Panc1 (cell line): Measurements from ENCODE around the gene AURKB.

ENCODE experiments used
- CTCF ChIP-seq: fragments of 450-650 bp; IDR thresholded peaks from 2 replicates; pipeline ENCODE4 v1.5.1; 2017; ENCODE audit warnings: mild to moderate bottlenecking
- POLR2AphosphoS5 ChIP-seq: IDR thresholded peaks from 2 replicates; pipeline ENCODE4 v1.6.1; 2012; ENCODE audit warnings: mild to moderate bottlenecking, low read depth, low read length, moderate library complexity
- REST ChIP-seq, 2 experiments: IDR thresholded peaks; 2 replicates each; pipeline ENCODE4 v1.6.1; 2011 to 2012; ENCODE audit warnings: low read depth in 2 of 2, control low read depth in 1 of 2, low read length in 1 of 2, mild to moderate bottlenecking in 1 of 2, moderate library complexity in 1 of 2; ENCODE audit not compliant: insufficient read depth in 1 of 2
- SIN3A ChIP-seq: IDR thresholded peaks from 2 replicates; pipeline ENCODE4 v1.6.1; 2012; ENCODE audit warnings: low read depth, mild to moderate bottlenecking, low read length, moderate library complexity, borderline replicate concordance; ENCODE audit not compliant: insufficient read depth

GRCh38 chr17:8222380-8222629 is 11.9 kb upstream of the AURKB start:
- no peak for TF ChIP-seq CTCF
- no peak for TF ChIP-seq SIN3A
- TF ChIP-seq REST (IDR thresholded peaks at IDR 0.05; ENCODE audit: insufficient read depth in 1 of 2, low read depth in 2 of 2, low read length in 1 of 2): no peak
- TF ChIP-seq POLR2AphosphoS5: no peak
